HepG2 (cell line): ENCODE data around the gene CD53. TPM values are rescaled to one million over a fixed set of nuclear protein-coding genes. Genes with fewer than 3 reads are reported as not detected.

ENCODE experiments used
- ATAC-seq: fragments of 200-7000 bp; cut with Tn5 transposase; 3 replicates; pipeline ENCODE4 v1.9.1; 2020; ENCODE audit warnings: mild to moderate bottlenecking, moderate library complexity
- BruUV-seq: library from RNA; stranded (reverse); fragments of 400-500 nt; replicated peaks from 2 replicates; lab custom pipeline; 2021; lab: Mats Ljungman, UMichigan
- CTCF ChIA-PET: fragments of 300-600 bp; formaldehyde crosslinking; extraction: SDS; loops from one replicate; lab custom pipeline; 2021; ENCODE audit warnings: low total read pairs, inconsistent platforms, low intra/inter-chr PET ratio; lab: Yijun Ruan, JAX
- POLR2A ChIA-PET: fragments of 350-600 bp; sonication (Branson Sonifier 250); formaldehyde crosslinking; loops from one replicate; lab custom pipeline; 2020; ENCODE audit warnings: antibody characterized with exemption, inconsistent platforms; lab: Yijun Ruan, JAX
- DNase-seq: peaks from one replicate; pipeline ENCODE4 v3.0.0-alpha.2; 2015; ENCODE audit warnings: low spot score
- FAIRE-seq: peaks from 3 replicates; lab custom pipeline; 2011; peaks lifted over from hg19 to GRCh38; lab: Jason Lieb, UNC
- H2AFZ ChIP-seq: one replicate; pipeline ENCODE4 v1.6.1; 2011; ENCODE audit warnings: low read length, inconsistent platforms
- H3K27ac ChIP-seq: fragments of 300-600 bp; 3 replicates; pipeline ENCODE4 v1.8.0; 2011; ENCODE audit warnings: mixed run types, mild to moderate bottlenecking, mixed read lengths, low read length, inconsistent platforms; ENCODE audit not compliant: insufficient read depth; ENCODE audit errors: extremely low read length
- H3K27me3 ChIP-seq, 2 experiments: fragments of 200-600 bp in 1 of 2; 2 replicates in 1 of 2; 3 replicates in 1 of 2; pipeline versions ENCODE4 v1.6.0 to v1.8.0; 2011; ENCODE audit warnings: low read length in 2 of 2, mild to moderate bottlenecking in 2 of 2, moderate library complexity in 2 of 2, inconsistent platforms in 1 of 2; ENCODE audit not compliant: insufficient read depth in 2 of 2, control insufficient read depth in 1 of 2
- H3K36me3 ChIP-seq, 2 experiments: fragments of 200-600 bp in 1 of 2; replicated peaks in 1 of 2; 2 replicates in 1 of 2; 3 replicates in 1 of 2; pipeline versions ENCODE4 v1.5.1 to v1.8.0; 2011; ENCODE audit warnings: low read length in 2 of 2, inconsistent platforms in 1 of 2; ENCODE audit not compliant: insufficient read depth in 2 of 2, control insufficient read depth in 1 of 2
- H3K4me1 ChIP-seq: 2 replicates; pipeline ENCODE4 v1.5.1; 2012; ENCODE audit warnings: low read length, inconsistent platforms; ENCODE audit not compliant: insufficient read depth
- H3K4me2 ChIP-seq: 2 replicates; pipeline ENCODE4 v1.6.0; 2011; ENCODE audit warnings: low read depth, low read length, inconsistent platforms
- H3K4me3 ChIP-seq, 3 experiments: fragments of 200-600 bp in 1 of 3; sonication (generic), shearing (Covaris generic) in 1 of 3; replicated peaks in 1 of 3; 2 replicates each; pipeline ENCODE4 v1.5.1; 2011 to 2016; ENCODE audit warnings: low read length in 3 of 3, inconsistent platforms in 2 of 3, low read depth in 2 of 3, mild to moderate bottlenecking in 2 of 3, control low read depth in 1 of 3, mixed read lengths in 1 of 3; ENCODE audit not compliant: insufficient read depth in 1 of 3
- H3K79me2 ChIP-seq: one replicate; pipeline ENCODE4 v1.6.1; 2011; ENCODE audit warnings: low read length, inconsistent platforms; ENCODE audit not compliant: insufficient read depth
- H3K9ac ChIP-seq: 2 replicates; pipeline ENCODE4 v1.6.0; 2011; ENCODE audit warnings: mild to moderate bottlenecking, low read depth, low read length, inconsistent platforms; ENCODE audit not compliant: insufficient read depth
- H3K9me3 ChIP-seq: 2 replicates; pipeline ENCODE4 v1.5.1; 2012; ENCODE audit warnings: mild to moderate bottlenecking, low read length
- H4K20me1 ChIP-seq: 2 replicates; pipeline ENCODE4 v1.6.0; 2011; ENCODE audit warnings: inconsistent platforms, mild to moderate bottlenecking, low read length, moderate library complexity; ENCODE audit not compliant: insufficient read depth
- BATF2 ChIP-seq: sonication (generic); formaldehyde crosslinking; IDR thresholded peaks from 2 replicates; pipeline ENCODE4 v1.8.0; 2022; ENCODE audit warnings: mild to moderate bottlenecking, missing genetic modification reagents, moderate library complexity
- DBP ChIP-seq: sonication (generic); formaldehyde crosslinking; IDR thresholded peaks from 2 replicates; pipeline ENCODE4 v1.4.0; 2020; ENCODE audit warnings: missing genetic modification reagents; ENCODE audit errors: not compliant biosample characterization
- GTF3A ChIP-seq: sonication (generic); formaldehyde crosslinking; conservative IDR thresholded peaks from 2 replicates; pipeline ENCODE4 v1.4.0; 2020; ENCODE audit warnings: mild to moderate bottlenecking, missing genetic modification reagents
- PAWR ChIP-seq: sonication (generic); formaldehyde crosslinking; IDR thresholded peaks from 2 replicates; pipeline ENCODE4 v1.4.0; 2020; ENCODE audit warnings: missing genetic modification reagents, mild to moderate bottlenecking, borderline replicate concordance
- POLR2AphosphoS5 ChIP-seq: IDR thresholded peaks from 2 replicates; pipeline ENCODE4 v1.6.1; 2012; ENCODE audit warnings: low read depth, low read length
- PPARG ChIP-seq: conservative IDR thresholded peaks from 2 replicates; pipeline ENCODE4 v1.6.1; 2016; ENCODE audit warnings: missing biosample characterization, missing genetic modification reagents
- ZBTB34 ChIP-seq: sonication (generic); formaldehyde crosslinking; IDR thresholded peaks from 2 replicates; pipeline ENCODE4 v1.8.0; 2022; ENCODE audit warnings: mild to moderate bottlenecking, missing genetic modification reagents
- ZFAT ChIP-seq: sonication (generic); formaldehyde crosslinking; conservative IDR thresholded peaks from 2 replicates; pipeline ENCODE4 v1.8.1; 2023; ENCODE audit warnings: missing genetic modification reagents, inconsistent platforms
- ZFP36L2 ChIP-seq: sonication (generic); formaldehyde crosslinking; IDR thresholded peaks from 2 replicates; pipeline ENCODE4 v1.4.0; 2020; ENCODE audit warnings: missing genetic modification reagents
- ZFP37 ChIP-seq: sonication (generic); formaldehyde crosslinking; IDR thresholded peaks from 2 replicates; pipeline ENCODE4 v1.4.0; 2020; ENCODE audit warnings: missing genetic modification reagents, borderline replicate concordance
- ZNF180 ChIP-seq: sonication (generic); formaldehyde crosslinking; IDR thresholded peaks from 2 replicates; pipeline ENCODE4 v1.4.0; 2020; ENCODE audit warnings: low read depth, missing genetic modification reagents, borderline replicate concordance
- ZNF343 ChIP-seq: sonication (generic); formaldehyde crosslinking; IDR thresholded peaks from 2 replicates; pipeline ENCODE4 v1.4.0; 2020; ENCODE audit warnings: mild to moderate bottlenecking, missing genetic modification reagents
- ZNF775 ChIP-seq: sonication (generic); formaldehyde crosslinking; IDR thresholded peaks from 2 replicates; pipeline ENCODE4 v1.4.0; 2020; ENCODE audit warnings: missing genetic modification reagents, mild to moderate bottlenecking, moderate library complexity, borderline replicate concordance
- WGBS: methylation state at CpG from one replicate; pipeline ENCODE4 v1.1.6; 2017; ENCODE audit warnings: low lambda C conversion rate; 5-methylcytosine and 5-hydroxymethylcytosine counted together
- in situ Hi-C: cut with HindIII; loops from 2 replicates; pipeline ENCODE4 v1.10.0; 2017; ENCODE audit warnings: low pct_unique_long_range_greater_than_20kb; ENCODE audit not compliant: extremely low pct_ligation_motif_present
- intact Hi-C: fragments of 100-400 bp; cut with micrococcal nuclease; formaldehyde crosslinking; loops from one replicate; pipeline ENCODE4 v1.10.0; 2022; ENCODE audit not compliant: unreplicated experiment
- polyA plus RNA-seq, 8 experiments: library from polyadenylated mRNA; depleted of rRNA in 3 of 8; stranded (reverse) in 7 of 8; unstranded in 1 of 8; fragments of >200 nt; fragmentation: Illumina TruSeq in 4 of 8; extraction: Trizol in 4 of 8; gene quantifications; 2 replicates each; pipeline versions ENCODE4 v1.2.1 to v1.2.3, GENCODE V29; 2011 to 2016; ENCODE audit warnings: low read depth in 4 of 8, missing spikeins in 1 of 8, mixed read lengths in 1 of 8; ENCODE audit not compliant: insufficient read depth in 1 of 8
- total RNA-seq, 5 experiments: library from RNA; depleted of rRNA; stranded (reverse); fragments of >200 nt; fragmentation: Illumina TruSeq; extraction: Trizol; gene quantifications; 2 replicates each; pipeline ENCODE4 v1.2.3, GENCODE V29; 2016; ENCODE audit warnings: low read depth in 1 of 5

CD53 gene
- total and polyA plus RNA-seq, 2 of the 13 experiments (the other 11 are each of a cell fraction or from before 2014, with no cell fraction given), result not detected

- no peaks in the 10 kb centered on the region for H4K20me1 ChIP-seq
- no peaks in the 10 kb centered on the region for H3K36me3 ChIP-seq
- H3K4me3 ChIP-seq, result no peak overlapping the region
- no peaks in the 10 kb centered on the region for H3K79me2 ChIP-seq
- in situ Hi-C loops, result no loop called here
- intact Hi-C loops, result no loop called here
- no peak overlapping the region for H3K9ac ChIP-seq
- ChIA-PET POLR2A (no interaction called here), CTCF (no interaction called here)
- BruUV-seq, result no TSS peak
- no peaks in the 10 kb centered on the region for H3K9me3 ChIP-seq
- no peaks in the 10 kb centered on the region for H3K27me3 ChIP-seq
- no peak overlapping the region for H2AFZ ChIP-seq
- no peak for ATAC-seq
- H3K4me2 ChIP-seq, result no peak overlapping the region
- no peak overlapping the region for H3K27ac ChIP-seq
- no peaks in the 10 kb centered on the region for H3K4me1 ChIP-seq
- 0% methylated on average over 2 of the region's 3 CpGs for WGBS
- TF ChIP-seq PPARG (CRISPR knock-in tag) (no peak), ZNF343 (no peak), ZFAT (CRISPR knock-in tag) (no peak), ZFP36L2 (CRISPR knock-in tag) (no peak), GTF3A (CRISPR knock-in tag) (no peak), BATF2 (CRISPR knock-in tag) (no peak), DBP (no peak), ZFP37 (CRISPR knock-in tag) (no peak), ZNF180 (CRISPR knock-in tag) (no peak), PAWR (CRISPR knock-in tag) (no peak), ZNF775 (CRISPR knock-in tag) (no peak), ZBTB34 (no peak), POLR2AphosphoS5 (no peak)
- no peak for FAIRE-seq
- no peak for DNase-seq
Observed at GRCh38 chr1:110875216-110875731, 2.3 kb downstream of the CD53 start.
